ENCODE measurements around the gene HOXD1.

The HOXD1 gene

GRCh38 chr2:176188774-176189680 is 559 bp downstream of the HOXD1 start:
- peak; percentile 30 for DNase-seq

GRCh38 chr2:176189681-176190641 is 1.5 kb downstream of the HOXD1 start:
- no peak for DNase-seq

GRCh38 chr2:176192351-176192750 is 3.9 kb downstream of the HOXD1 start:
- no peak for DNase-seq

- no peak for DNase-seq
These were observed 4.6 kb downstream of the HOXD1 start for GRCh38 chr2:176193048-176193447.

- no peak for DNase-seq
These were observed 11.4 kb downstream of the HOXD1 start for GRCh38 chr2:176199902-176200301.

GRCh38 chr2:176200971-176201370 is 12.5 kb downstream of the HOXD1 start:
- no peak for DNase-seq

GRCh38 chr2:176202491-176202890 is 14.0 kb downstream of the HOXD1 start:
- no peak for DNase-seq

- DNase-seq: no peak
These were observed 16.7 kb downstream of the HOXD1 start for GRCh38 chr2:176205126-176205525.

GRCh38 chr2:176206136-176206535 is 17.7 kb downstream of the HOXD1 start:
- no peak for DNase-seq

- DNase-seq: no peak
These were observed 18.2 kb downstream of the HOXD1 start for GRCh38 chr2:176206682-176207081.

GRCh38 chr2:176211110-176211509 is 22.6 kb downstream of the HOXD1 start:
- no peak for DNase-seq

GRCh38 chr2:176212276-176212675 is 23.8 kb downstream of the HOXD1 start:
- DNase-seq: no peak

- DNase-seq: no peak
These were observed 24.9 kb downstream of the HOXD1 start for GRCh38 chr2:176213406-176213805.

- no peak for DNase-seq
These were observed 39.4 kb downstream of the HOXD1 start for GRCh38 chr2:176227874-176228273.

GRCh38 chr2:176234156-176234555 is 45.7 kb downstream of the HOXD1 start:
- no peak for DNase-seq

GRCh38 chr2:176234940-176235339 is 46.5 kb downstream of the HOXD1 start:
- DNase-seq: no peak

- DNase-seq: no peak
These were observed 49.0 kb downstream of the HOXD1 start for GRCh38 chr2:176237456-176237855.

GRCh38 chr2:176239031-176239430 is 50.6 kb downstream of the HOXD1 start:
- no peak for DNase-seq

GRCh38 chr2:176240301-176240700 is 51.8 kb downstream of the HOXD1 start:
- no peak for DNase-seq
